Measurements from ENCODE around the gene PPP1R2C.

Gene PPP1R2C
- total RNA-seq = 0 to 15.4 (median 0) reads per million in 4 donors

DNA sequence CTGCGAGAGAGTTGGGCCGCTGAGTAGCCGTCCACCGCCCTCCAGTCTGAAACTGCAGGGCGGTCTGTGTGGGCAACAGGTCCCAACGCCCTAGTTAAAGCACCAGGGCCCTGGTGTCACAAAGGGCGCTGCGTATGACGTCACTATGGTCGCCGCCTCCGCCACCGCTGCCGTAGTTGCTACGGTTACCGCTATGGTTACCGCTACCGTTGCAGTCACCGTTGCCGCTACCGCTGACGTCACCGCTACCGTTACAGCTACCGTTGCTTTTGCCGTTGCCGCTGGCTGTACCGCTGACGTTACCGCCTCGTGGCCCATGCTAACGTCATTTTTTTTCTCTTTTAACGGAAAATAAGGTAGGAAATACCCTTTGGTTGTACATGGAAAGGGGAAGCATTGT is at the start of gene PPP1R2C:
Gene PPP1R2C, minus strand, starts transcription at position 68 of the 400 bp plus-strand sequence. CDS start 84 bp downstream, outside the sequence.
- peak in 1 of 5 donors; percentile 41 for DNase-seq

DNA sequence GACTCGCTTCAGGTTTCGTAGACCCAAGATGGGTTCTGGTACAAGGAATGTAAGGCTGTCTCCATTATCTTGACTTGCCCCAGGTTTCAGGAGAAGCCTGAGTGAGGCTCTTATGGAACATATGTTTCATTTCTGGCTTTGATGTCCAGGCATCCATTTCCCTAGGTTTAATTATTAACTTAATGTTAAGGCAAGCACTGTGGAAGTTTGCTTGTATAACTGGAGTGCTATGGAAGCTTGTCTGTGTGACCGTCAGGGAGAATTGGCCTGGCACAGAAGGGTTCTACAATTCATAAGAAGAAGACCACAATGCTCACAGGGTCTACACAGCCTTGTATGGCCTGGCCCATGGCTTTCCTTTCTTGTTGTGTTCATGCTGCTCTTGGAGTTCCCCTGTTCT is 47.2 kb upstream of the PPP1R2C start:
- no peak for DNase-seq

DNA sequence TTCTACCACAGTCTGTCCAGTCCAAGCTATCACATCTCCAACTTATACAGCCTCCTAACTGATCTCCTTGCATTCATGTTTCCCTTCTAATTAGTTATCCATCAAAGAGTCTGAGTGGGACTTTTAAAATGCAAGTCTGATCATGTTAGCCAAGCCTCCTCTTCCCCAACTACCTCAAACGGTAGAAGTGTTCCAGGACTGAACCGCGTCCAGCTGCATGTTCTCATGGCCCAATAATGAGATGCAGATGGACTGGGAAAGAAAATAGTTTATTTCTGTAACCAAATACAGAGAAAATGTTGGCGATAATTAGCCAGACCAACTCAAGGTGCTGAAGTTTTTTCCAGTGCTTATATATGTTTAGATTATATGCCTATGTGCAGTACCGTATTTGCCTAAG is 46.6 kb upstream of the PPP1R2C start:
- no peak for DNase-seq

DNA sequence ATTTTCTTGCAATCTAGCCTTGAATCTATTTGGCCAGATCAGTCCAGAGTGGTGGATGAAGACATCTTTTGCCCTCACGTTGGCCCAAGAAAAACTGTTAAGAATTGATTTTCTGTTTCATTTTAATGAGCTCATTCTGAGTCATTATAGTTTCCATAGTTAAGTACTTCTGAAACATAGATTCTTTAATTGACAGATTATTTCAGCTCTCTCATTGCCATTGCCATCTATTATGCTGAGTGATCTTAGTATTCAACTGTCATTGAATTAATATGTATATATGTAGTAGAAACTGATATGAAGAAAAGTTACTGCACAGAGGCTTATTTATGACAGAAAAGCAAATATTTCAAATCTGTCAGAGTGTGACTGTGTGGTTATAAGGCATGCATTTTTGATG is 45.5 kb upstream of the PPP1R2C start:
- no peak for DNase-seq

DNA sequence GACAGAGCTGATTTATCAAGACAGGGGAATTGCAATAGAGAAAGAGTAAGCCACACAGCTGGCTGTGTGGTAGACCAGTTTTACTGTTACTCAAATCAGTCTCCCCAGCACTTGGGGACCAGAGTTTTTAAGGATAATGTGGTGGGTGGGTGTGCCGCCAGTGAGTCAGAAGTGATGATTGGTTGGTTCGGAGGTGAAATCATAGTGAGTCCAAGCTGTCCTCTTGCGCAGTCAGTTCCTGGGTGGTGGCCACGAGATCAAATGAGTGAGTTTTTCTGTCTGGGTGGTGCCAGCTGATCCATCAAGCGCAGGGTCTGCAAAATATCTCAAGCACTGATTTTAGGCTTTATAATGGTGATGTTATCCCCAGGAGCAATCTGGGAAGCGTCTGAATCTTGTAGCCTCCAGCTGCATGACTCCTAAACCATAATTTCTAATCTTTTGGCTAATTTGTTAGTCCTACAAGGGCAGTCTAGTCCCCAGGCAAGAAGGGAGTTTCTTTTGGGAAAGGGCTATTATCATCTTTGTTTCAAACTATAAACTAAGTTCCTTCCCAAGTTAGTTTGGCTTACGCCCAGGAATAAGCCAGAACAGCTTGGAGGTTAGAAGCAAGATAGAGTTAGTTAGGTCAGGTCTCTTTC is 44.0 kb upstream of the PPP1R2C start:
- no peak for DNase-seq

DNA sequence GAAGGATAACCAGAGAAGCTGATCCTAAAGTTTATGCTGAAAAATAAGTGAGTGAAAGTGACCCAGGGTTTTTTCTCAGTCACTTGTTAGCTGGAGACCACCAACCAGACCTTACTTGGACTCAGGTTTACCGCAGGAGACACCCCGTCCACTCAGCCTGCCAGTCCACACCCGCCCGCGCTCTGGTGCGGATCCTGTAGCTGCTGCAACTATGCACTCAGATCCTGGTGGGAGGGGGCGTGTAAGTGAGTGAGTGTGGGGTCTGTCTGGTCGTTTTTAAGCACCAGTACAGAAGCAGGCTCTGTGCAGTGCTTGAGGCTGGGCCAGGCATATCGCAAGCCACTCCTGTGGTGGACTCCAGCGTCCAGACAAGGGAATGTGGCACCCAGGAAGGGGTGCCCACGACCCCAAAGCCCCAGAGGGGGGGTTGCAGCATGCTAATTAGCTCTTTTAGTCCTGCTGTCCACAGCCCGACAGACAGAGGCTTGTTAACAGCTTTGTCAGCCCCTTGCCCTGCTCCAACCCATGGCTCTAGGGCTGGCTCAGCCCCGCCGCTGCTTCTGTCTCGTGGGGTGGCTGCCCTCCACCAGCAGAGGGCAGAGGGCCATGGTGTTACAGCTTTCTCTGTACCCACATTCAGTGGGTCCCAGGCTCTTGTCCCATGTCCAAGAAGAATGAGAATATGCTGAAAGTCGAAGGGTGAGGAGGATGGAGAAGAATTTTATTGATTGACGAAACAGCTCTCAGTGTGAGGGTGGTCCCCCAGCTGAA is 40.4 kb upstream of the PPP1R2C start:
- no peak for DNase-seq

DNA sequence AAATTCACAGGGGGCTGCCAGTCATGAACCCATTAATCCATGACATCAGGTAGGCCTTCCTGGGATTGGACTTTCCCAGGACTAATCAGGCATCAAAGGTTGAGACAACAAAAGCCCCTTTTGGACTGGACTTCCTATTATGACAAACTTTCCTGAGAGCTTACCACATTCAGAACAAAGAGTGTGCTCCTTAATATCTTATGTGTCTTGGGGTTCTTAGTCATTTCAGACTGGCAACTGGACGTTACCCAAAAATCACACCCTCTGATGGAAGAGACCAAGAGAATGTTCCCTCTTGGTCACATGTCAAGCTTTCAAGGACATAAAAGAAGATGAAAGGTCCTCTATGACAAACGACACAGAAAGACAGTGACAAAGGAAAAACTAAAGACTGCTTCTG is 31.6 kb upstream of the PPP1R2C start:
- no peak for DNase-seq

DNA sequence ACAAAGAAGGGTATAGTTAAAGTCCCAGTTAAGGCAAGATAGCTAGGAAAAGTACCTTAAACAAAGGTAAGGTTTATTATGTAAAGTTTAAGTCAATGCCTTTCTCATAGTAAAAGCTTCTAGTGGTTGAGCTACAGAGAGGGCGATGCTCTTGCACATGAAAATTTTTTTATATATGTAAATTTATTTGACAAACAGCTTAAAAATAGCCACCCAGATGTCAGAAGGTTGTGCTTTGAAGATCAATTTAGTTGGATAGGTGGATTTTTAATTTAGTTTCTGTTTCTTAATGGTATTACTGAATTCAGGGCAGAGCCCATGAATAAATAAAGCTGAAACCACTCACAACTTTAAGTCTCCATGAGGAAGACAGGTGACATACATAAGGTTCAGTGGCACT is 29.4 kb upstream of the PPP1R2C start:
- DNase-seq = no peak

DNA sequence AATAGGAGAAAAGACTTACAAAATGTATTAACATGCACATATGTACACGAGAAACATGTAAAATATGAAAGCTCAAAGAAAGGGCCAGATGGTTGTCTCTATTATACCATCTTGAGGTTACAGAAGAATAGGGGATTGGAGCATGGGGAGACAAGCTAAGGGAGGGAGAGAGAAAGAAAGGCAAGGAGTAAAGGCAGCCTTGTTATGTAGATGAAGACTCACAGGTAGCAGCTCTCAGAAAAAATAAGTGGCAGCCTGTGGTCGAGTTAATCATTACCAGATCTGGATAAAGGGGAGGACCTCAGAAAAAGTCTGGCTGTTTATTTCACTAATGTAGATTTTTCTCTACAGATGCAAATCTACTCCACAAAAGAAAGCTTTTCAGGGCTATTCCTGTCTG is 26.6 kb upstream of the PPP1R2C start:
- DNase-seq = no peak

DNA sequence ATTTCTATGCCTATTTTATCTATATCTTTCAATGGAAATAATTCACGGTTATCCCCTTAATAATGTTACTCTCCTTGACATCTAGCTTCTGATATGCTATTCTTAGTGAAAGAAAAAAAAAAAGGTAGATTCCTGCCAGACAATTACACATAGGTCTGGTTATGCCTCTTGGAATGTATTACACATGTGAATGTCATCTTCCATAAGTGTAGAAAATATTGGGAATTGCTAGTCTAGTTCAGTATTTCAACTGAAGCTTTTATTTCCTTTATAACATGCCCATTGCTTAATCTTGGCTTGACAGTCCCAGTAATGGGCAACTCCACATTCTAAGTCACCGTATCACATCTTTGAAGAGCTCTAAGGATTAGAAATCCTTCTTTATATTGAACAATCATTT is 25.4 kb upstream of the PPP1R2C start:
- no peak for DNase-seq

DNA sequence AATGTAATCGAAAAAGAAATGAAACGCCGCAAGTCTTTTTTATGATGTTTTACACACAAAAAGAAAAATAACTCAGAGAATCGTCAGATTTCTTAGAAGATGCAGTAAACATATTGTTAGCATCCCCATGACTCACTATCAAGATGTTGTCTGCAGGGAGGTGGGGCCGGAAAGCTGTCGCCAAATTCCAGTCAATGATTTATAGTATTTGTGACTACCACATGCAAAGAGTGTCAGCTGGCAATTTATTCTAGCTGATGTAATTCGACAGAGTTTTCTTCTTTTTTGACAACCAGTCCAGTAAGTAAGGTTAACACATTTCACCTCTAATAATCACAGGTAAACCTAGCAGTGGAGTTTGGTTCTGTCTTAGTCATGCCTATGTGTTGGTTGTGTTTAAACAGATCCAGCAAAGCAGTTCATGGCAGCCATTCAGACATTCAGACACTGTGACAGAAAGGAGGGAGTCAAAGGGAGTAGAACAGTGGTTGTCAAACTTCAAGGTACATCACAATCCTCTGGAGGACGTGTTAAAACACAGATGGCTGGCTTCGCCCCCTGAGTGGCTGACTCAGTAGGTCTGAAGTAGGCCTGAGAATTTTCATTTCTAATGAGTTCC is 19.8 kb upstream of the PPP1R2C start:
- no peak for DNase-seq

DNA sequence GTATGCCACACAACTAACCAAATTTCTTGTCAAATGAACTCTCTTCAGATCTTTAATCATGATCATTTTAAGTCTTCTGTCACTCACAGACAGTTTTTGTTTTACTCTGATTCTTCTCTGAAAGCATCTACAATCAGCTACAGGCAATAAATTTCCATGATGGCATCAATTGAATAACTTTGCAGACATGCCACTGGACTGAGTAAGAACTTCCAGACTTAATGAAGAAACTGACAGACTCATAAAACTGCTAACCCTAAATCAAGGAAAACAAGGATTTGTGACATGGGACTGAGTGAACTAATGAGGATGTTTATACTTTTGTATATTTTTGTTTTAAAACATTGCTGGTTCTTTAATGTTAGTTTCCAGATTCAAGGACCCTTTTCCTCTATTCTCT is 5.5 kb upstream of the PPP1R2C start:
- no peak for DNase-seq

DNA sequence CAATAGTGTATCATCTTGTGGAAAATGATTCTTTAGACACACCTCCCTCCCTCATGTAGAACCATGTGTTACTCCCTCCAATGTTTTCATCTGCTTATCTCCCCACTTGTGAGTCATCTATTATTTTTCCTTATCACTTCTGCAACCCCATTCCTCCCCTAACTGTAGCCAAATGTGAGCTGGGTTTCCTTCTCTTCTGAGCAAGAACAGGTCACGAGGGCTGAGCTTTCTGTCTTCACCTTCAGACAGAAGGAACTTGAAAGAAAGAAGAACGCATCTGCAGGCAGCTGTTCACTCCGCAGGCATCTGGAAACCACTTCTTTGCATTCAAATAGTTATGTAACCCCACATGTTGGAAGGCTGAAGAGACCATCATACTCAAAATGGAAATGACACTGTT is 1.8 kb downstream of the PPP1R2C start:
- DNase-seq = no peak

DNA sequence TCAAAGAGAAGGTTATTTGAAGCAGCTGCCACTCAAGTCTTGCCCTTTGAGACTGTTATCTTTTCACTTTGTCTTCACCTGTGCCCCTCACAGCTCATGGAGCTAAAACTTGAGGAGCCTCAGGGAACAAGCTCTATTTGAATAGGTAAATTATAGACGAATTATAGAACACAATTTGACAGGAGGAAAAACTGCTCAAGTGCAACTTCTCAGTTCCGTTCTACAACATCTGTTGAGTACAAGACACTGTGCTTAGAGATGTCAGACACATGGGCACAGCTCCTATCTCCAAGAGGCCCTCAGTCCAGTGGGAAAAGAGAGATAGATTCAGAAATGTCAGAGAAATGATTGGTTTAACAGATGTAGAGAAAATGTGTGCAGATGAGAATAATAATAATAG is 5.1 kb downstream of the PPP1R2C start:
- no peak for DNase-seq

DNA sequence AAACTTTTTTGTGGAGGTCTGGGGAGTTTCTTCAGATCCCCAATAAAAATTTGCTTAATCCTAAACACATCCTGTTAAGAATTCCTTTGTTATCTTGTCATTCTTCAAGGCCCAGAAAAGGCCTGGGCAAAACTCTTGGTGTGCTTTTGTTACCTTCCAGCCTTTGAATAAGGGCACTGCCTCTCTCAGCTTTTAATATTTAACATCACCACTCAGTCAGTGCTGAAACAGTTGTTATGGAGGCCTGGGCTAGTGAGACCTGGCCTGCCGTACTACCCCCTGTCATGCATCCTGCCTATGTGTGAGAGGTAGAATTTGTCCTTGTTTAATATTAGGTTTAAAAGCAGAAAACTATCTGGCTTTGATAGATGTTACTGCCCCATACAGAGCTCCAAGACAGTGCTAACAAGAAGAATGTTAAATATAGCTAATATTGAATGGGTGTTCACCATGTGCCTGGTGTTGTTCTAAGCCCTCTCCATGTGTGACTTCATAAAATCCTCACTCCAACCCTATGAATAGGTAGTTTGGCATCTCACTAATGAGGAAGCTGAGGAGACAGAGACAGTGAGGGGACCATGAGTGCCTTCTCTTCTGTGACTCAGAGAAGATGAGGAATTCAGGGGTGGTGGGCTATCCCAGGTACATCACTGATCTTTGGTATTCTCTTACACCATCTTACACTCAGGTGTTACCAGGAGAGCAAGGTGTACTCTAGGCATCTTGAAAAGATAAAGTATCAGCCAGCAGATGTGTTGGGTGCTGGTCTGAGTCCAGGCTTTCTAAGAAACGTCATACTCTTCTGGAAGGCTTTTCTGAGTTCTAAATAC is 6.2 kb downstream of the PPP1R2C start:
- no peak for DNase-seq

DNA sequence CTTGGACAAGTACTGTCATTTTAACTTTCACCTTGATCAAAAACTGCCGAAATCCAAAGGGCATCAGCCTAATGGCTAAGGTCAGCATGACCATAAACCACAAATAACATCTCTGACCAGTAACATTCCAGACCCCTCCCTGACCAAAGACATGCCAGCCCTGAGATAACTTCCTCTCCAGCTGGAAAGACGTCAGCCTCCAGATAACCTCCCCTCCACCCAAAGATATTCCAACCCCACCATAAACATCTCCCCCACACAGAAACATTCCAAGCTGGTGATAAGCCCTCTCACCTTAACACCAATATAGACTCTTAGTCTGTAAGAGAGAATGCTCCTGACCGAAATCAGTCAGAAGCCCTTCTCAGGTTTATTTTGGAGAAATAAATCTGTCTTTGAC is 7.4 kb downstream of the PPP1R2C start:
- DNase-seq = no peak

DNA sequence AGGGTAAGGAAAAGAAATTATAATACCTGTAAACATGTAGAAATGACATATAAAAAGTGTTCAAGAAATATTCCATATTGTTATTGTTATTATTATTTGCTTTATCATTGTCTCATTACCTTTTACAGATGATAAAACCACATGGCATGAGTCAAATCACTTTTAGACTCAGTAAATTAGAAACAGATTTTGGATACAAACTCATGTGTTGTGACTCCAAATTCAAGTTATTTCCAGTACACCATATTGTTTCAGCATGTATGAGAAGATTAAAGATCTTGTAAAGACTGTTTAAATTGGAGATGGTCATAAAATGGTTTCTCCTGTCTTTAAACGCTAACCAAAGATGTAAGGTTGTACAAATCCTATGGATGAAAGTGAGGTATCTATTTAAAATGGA is 18.1 kb downstream of the PPP1R2C start:
- DNase-seq = no peak

DNA sequence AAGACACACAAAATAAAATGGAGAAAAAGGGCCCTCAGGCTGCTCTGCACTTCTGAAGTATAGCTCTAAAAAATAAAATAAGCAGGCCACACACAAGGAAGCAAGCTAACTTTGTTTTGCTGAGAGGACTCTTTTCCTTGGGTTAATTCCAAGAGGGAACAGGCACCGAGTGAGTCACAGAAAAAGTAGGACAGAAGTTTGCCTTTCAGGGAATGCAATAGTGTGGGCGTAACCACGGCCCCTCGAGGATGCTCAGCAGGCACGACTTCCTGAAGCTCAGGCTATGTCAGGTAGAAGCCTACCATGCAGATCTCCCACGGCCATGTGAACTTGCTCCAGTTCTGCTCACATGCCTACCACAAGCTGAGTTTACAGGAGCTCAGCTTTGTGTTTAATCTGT is 22.1 kb downstream of the PPP1R2C start:
- DNase-seq = no peak

DNA sequence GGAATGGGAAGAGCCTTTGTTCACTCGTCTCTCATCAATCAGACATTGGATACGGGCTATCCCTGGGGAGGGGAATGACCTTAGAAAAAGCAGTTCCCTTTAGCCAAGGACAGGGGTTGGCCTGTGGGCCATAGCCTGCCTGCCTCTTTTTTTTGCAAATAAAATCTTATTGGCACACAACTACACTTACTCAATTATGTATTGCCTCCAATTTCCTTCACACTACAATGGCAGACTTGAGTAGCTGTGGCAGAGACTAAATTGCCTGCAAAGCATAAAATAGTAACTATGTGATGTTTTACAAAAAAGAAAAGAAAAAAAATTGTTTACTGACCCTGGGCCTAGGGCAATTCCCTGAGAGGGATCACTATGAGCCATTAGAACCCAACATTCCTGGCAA is 23.4 kb downstream of the PPP1R2C start:
- DNase-seq = no peak

DNA sequence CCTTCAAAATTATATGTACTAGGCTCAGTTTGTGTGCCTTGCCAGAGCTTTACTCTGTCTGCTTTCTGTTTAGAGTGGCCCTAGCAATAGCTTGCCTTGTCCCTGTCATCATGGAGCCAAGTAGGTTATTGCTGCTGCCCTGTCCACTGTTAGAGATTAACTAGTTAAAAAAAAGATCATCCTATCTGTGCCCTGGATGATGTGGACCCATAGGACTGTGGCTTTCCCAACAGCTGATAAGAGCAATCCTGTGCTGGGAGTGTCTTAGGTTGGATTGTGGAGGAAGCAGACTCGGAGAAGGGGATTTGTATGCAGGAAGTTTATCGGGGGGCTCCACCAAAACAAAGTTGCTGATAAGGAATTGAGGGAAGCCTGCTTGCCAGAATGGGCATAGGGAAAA is 23.8 kb downstream of the PPP1R2C start:
- DNase-seq = no peak

DNA sequence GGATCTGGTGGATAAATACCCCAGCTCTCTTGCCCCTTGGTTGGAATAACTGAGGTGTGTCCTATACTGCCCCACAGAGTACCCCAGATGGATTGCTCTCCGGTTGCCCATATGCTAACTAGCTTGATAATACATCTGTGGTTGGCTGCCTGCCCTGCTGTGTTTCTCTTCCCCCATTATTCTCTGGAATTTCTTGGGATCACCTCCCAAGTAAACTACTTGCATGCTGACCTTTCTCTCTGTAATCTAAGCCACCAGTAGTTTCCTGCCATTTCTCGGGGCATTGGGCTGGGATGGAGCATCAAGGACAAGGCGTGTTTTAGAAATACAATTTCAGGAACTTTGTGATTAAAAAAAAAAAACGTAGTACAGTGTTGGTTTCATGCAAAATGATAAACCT is 25.2 kb downstream of the PPP1R2C start:
- no peak for DNase-seq

DNA sequence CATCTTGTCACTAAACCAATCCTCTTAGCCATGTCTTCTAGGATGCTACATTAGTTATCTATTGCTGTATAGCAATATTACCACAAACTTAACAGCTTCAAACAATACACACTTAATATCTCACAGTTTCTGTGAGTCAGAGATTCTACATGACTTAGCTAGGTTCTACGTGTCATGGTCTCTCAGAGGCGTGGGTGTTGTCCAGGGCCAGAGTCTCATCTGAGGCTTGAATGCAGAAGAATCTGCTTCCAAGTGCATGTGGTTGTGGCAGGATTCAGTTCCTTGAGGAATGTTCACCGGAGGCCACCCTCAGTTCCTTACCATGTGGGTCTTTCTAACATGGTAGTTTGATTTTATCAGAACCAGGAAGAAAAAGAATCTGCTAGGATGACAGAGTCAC is 26.4 kb downstream of the PPP1R2C start:
- no peak for DNase-seq

Measured in T-helper 1 cell (primary cell).